HG02678 (cell line): ENCODE data around the gene ASCC1.
A peak's percentile ranks its signal among the peaks of the same experiment; 100 is the strongest.

Source experiments
- ATAC-seq: cut with Tn5 transposase; IDR thresholded peaks from one replicate; pipeline ENCODE4 v1.9.1; 2021; ENCODE audit warnings: mild to moderate bottlenecking, moderate library complexity; ENCODE audit not compliant: unreplicated experiment

ASCC1 gene

DNA sequence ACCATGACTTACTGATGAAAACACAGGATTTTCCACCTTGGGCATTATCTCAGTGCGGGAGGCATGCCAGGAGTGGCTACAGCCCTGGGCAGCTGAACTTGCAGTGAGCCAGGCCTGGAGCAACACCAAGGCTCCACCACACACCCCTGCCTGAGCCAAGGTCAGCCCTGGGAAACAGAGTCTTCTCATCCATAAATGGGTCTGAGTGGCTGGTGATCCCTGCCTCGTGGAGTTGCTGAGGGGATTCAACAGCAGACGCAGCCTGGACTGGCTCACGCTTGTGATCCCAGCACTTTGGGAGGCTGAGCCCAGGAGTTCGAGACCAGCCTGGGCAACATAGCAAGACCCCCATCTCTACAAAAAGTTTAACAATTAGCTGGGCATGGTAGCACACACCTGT is 160.0 kb downstream of the ASCC1 start:
- ATAC-seq: no peak

GRCh38 chr10:72053690-72054089 is 162.4 kb downstream of the ASCC1 start:
- ATAC-seq: no peak

DNA sequence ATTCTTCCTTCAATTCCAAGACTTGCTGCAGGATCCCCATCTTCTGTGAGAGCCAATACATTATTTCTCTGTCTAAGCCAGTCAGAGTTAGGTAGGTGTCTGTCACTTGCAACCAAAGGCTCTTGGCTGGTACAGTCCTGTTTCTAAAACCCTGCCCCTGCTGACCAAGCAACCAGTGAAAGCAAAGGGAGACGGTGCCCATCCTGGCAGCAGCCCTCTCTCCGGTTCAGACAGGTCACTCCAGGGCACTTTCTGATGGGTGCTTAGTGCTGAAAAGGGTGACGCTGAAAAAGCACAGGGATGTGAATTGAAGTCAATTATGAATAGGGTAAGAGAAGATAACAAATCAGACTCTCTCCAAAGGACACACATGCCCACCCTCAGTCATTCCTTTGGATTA is 165.2 kb downstream of the ASCC1 start:
- ATAC-seq: no peak

GRCh38 chr10:72049969-72050781 is 165.9 kb downstream of the ASCC1 start:
- no peak for ATAC-seq

GRCh38 chr10:72049472-72049871 is 166.6 kb downstream of the ASCC1 start:
- no peak for ATAC-seq

DNA sequence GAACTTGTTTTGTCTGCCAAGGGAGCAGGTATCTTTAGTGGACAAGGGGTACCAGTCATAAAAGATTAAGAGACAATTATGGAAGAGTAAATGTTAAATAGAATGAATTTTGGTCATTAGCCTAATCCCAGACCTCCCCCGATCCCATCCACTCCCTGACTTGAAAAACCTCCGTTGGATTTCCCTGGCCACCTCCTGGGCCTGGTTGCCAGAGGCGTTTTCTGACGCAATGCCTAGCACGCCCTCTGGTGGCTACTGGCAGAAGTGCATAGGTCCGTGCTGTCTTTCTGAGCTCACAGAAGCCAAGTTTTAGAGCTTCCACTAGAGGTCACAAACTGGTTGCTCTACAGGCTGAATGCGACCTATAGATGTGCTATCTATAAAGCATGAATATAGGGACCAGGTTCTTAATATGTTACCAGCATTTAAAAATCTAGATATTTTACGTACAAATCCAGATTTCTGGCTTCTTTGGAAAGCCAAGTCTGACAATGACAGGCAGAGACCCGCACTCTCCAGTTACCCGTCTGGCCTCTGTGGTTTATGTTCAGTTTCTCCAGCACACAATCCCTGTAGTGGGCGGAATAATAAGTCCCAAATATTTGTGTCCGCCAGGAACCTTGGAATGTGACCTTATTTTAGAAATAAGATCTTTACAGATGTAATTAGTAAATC is 167.5 kb downstream of the ASCC1 start:
- ATAC-seq: peak; percentile 66
